Body of pancreas (tissue), 4 donors: ENCODE data around the gene WWOX. TPM values are rescaled to one million over a fixed set of nuclear protein-coding genes. Genes with fewer than 3 reads are reported as not detected.

Source experiments
- ATAC-seq: fragments of 150-250 bp; one replicate; pipeline ENCODE4 v1.9.1; 2016
- DNase-seq, 4 donors: peaks; one replicate each; pipeline ENCODE4 v3.0.0-alpha.2; 2019
- H3K27ac ChIP-seq, 4 donors: fragments of 200-600 bp; sonication (generic); 1 replicate in 3 of 4; 2 replicates in 1 of 4; pipeline versions ENCODE4 v1.5.1 to v1.6.1; 2016 to 2019; ENCODE audit warnings: mild to moderate bottlenecking in 1 of 4, mixed read lengths in 1 of 4, moderate library complexity in 1 of 4
- H3K27me3 ChIP-seq, 2 donors: fragments of 200-600 bp; sonication (generic); one replicate each; pipeline ENCODE4 v1.6.0; 2016; ENCODE audit warnings: mild to moderate bottlenecking in 1 of 2
- H3K36me3 ChIP-seq, 2 donors: fragments of 200-600 bp; sonication (generic); replicated peaks in 1 of 2; 2 replicates each; pipeline ENCODE4 v1.5.1; 2016; ENCODE audit warnings: low read depth in 2 of 2; ENCODE audit not compliant: insufficient read depth in 1 of 2
- H3K4me1 ChIP-seq: fragments of 200-600 bp; sonication (generic); one replicate; pipeline ENCODE4 v1.6.0; 2016
- H3K4me3 ChIP-seq, 2 donors: fragments of 200-600 bp; sonication (generic); 1 replicate in 1 of 2; 2 replicates in 1 of 2; pipeline ENCODE4 v1.5.1; 2016 to 2019
- H3K9me3 ChIP-seq, 3 donors: fragments of 200-600 bp; sonication (generic); 1 replicate in 2 of 3; 2 replicates in 1 of 3; pipeline ENCODE4 v1.5.1; 2016
- CTCF ChIP-seq, 7 experiments: fragments of 450-650 bp in 4 of 7; fragments of 200-600 bp in 3 of 7; sonication (generic) in 3 of 7; IDR thresholded peaks; one replicate each; pipeline ENCODE4 v1.5.1; 2016 to 2019; ENCODE audit warnings: antibody characterized with exemption in 7 of 7
- POLR2A ChIP-seq, 3 donors: fragments of 450-650 bp; IDR thresholded peaks; one replicate each; pipeline ENCODE4 v1.6.1; 2016; ENCODE audit warnings: antibody characterized with exemption in 3 of 3, mild to moderate bottlenecking in 2 of 3
- WGBS, 2 donors: methylation state at CpG; one replicate each; pipeline ENCODE4 v1.1.5; 2017; 5-methylcytosine and 5-hydroxymethylcytosine counted together
- intact Hi-C: fragments of 100-400 bp; cut with DNase I; formaldehyde crosslinking; loops from one replicate; pipeline ENCODE4 v1.15.1; 2023
- total RNA-seq, 2 donors: library from RNA; depleted of rRNA; stranded (reverse); fragments of >200 nt; gene quantifications; one replicate each; pipeline ENCODE4 v1.1.0, GENCODE V29; 2016

WWOX gene
- total RNA-seq, 2 donors from 2014 or later = 52.7 to 67.2 TPM

GRCh38 chr16:78583441-78583840, 484.0 kb downstream of the WWOX start:
- no peak for DNase-seq
- no peak overlapping the region for H3K4me3 ChIP-seq
- H3K4me1 ChIP-seq = no peaks in the 10 kb centered on the region
- intact Hi-C loops = no loop called here
- no peaks in the 10 kb centered on the region for H3K36me3 ChIP-seq
- TF ChIP-seq POLR2A (IDR thresholded peaks at IDR 0.05) (no peak), CTCF (IDR thresholded peaks at IDR 0.05) (no peak)
- H3K27me3 ChIP-seq = no peaks in the 10 kb centered on the region
- 83 to 89% methylated on average over 3 of the region's 3 CpGs for WGBS, 2 donors
- H3K9me3 ChIP-seq = no peaks in the 10 kb centered on the region
- no peak for ATAC-seq
- H3K27ac ChIP-seq = no peak overlapping the region

- DNase-seq = no peak
- Histone ChIP-seq H3K27me3 (no peaks in the 10 kb centered on the region), H3K4me3 (no peak overlapping the region), H3K4me1 (no peaks in the 10 kb centered on the region), H3K36me3 (no peaks in the 10 kb centered on the region), H3K27ac (no peak overlapping the region), H3K9me3 (no peaks in the 10 kb centered on the region)
- no peak for ATAC-seq
- intact Hi-C loops = no loop called here
- 80 to 92% methylated on average over 10 of the region's 10 CpGs for WGBS, 2 donors
- TF ChIP-seq CTCF (IDR thresholded peaks at IDR 0.05) (no peak), POLR2A (IDR thresholded peaks at IDR 0.05) (no peak)
Measured at GRCh38 chr16:78584213-78584860, 484.9 kb downstream of the WWOX start.

GRCh38 chr16:78584991-78585390, 485.5 kb downstream of the WWOX start:
- Histone ChIP-seq H3K27me3 (no peaks in the 10 kb centered on the region), H3K4me3 (no peak overlapping the region), H3K4me1 (no peaks in the 10 kb centered on the region), H3K36me3 (no peaks in the 10 kb centered on the region), H3K27ac (no peak overlapping the region), H3K9me3 (no peaks in the 10 kb centered on the region)
- intact Hi-C loops = no loop called here
- DNase-seq (no peak), ATAC-seq (no peak)
- TF ChIP-seq POLR2A (IDR thresholded peaks at IDR 0.05) (no peak), CTCF (IDR thresholded peaks at IDR 0.05) (no peak)
- 85 to 90% methylated on average over 8 of the region's 8 CpGs for WGBS, 2 donors

GRCh38 chr16:78589331-78589730, 489.9 kb downstream of the WWOX start:
- intact Hi-C loops = no loop called here
- TF ChIP-seq CTCF (IDR thresholded peaks at IDR 0.05) (no peak), POLR2A (IDR thresholded peaks at IDR 0.05) (no peak)
- Histone ChIP-seq H3K4me1 (no peaks in the 10 kb centered on the region), H3K4me3 (no peak overlapping the region), H3K9me3 (no peaks in the 10 kb centered on the region), H3K27ac (no peak overlapping the region), H3K27me3 (no peaks in the 10 kb centered on the region), H3K36me3 (no peaks in the 10 kb centered on the region)
- DNase-seq (no peak), ATAC-seq (no peak)
- WGBS, 2 donors = 95 to 96% methylated on average over 3 of the region's 3 CpGs

- H3K4me3 ChIP-seq = no peak overlapping the region
- 69 to 76% methylated on average over 5 of the region's 5 CpGs for WGBS, 2 donors
- intact Hi-C loops = no loop called here
- no peaks in the 10 kb centered on the region for H3K4me1 ChIP-seq
- H3K27ac ChIP-seq = no peak overlapping the region
- no peak for DNase-seq
- ATAC-seq = no peak
- no peaks in the 10 kb centered on the region for H3K9me3 ChIP-seq
- TF ChIP-seq CTCF (IDR thresholded peaks at IDR 0.05) = no peak
- no peak for TF ChIP-seq POLR2A (IDR thresholded peaks at IDR 0.05)
- H3K27me3 ChIP-seq = no peaks in the 10 kb centered on the region
- no peaks in the 10 kb centered on the region for H3K36me3 ChIP-seq
Measured at GRCh38 chr16:78591682-78592103, 492.2 kb downstream of the WWOX start.
